WTC11 (cell line): Measurements from ENCODE around the gene ZSCAN9.

ENCODE experiments used
- ATF1 ChIP-seq: sonication (generic); formaldehyde crosslinking; IDR thresholded peaks from 2 replicates; pipeline ENCODE4 v1.8.1; 2023; ENCODE audit warnings: mild to moderate bottlenecking, moderate library complexity, missing genetic modification reagents
- CTCF ChIP-seq: fragments of 200-600 bp; IDR thresholded peaks from 2 replicates; pipeline ENCODE4 v1.8.0; 2022; ENCODE audit warnings: antibody characterized with exemption
- HMGXB4 ChIP-seq: sonication (generic); formaldehyde crosslinking; IDR thresholded peaks from 2 replicates; pipeline ENCODE4 v1.8.1; 2023; ENCODE audit warnings: mild to moderate bottlenecking, moderate library complexity, missing genetic modification reagents
- ZBTB21 ChIP-seq: sonication (generic); formaldehyde crosslinking; IDR thresholded peaks from 2 replicates; pipeline ENCODE4 v1.8.1; 2023; ENCODE audit warnings: mild to moderate bottlenecking, missing genetic modification reagents, borderline replicate concordance
- ZNF512 ChIP-seq: sonication (generic); formaldehyde crosslinking; IDR thresholded peaks from 2 replicates; pipeline ENCODE4 v1.8.1; 2022; ENCODE audit warnings: missing genetic modification reagents, borderline replicate concordance

GRCh38 chr6:28266962-28267694 lies 42.1 kb downstream of the ZSCAN9 start, which contains the start of gene ZSCAN26:
- TF ChIP-seq ZNF512 (CRISPR knock-in tag) (no peak), CTCF (no peak), ATF1 (CRISPR knock-in tag) (no peak), ZBTB21 (CRISPR knock-in tag) (no peak), HMGXB4 (CRISPR knock-in tag) (peak; percentile 67)
